ENCODE results near the gene C1orf87.

C1orf87 gene

GRCh38 chr1:60063561-60063960 is 10.0 kb downstream of the C1orf87 start:
- DNase-seq (ENCODE audit: low read depth in 2 of 3, low spot score in 2 of 3), result no peak

DNA sequence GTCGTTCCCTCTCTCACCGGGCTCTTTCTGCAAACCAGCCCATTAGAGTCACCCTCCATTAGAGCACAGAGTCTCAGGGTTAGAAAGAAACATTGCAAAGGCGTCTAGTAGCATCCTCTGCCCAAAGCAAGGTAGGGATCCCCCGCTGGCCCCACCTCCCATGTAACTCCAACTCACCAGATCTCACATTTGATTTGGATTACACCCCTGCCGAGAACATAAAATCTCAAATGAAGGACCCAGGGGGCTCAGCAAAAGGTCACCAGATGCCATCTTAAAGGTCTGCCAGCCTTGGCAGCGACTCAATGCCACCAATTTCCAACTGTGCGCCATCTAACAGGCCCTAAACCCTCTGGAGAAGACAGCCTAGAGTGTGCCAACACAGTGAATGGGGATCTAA is 14.1 kb downstream of the C1orf87 start:
- DNase-seq (ENCODE audit: low read depth in 2 of 3, low spot score in 2 of 3), result no peak

DNA sequence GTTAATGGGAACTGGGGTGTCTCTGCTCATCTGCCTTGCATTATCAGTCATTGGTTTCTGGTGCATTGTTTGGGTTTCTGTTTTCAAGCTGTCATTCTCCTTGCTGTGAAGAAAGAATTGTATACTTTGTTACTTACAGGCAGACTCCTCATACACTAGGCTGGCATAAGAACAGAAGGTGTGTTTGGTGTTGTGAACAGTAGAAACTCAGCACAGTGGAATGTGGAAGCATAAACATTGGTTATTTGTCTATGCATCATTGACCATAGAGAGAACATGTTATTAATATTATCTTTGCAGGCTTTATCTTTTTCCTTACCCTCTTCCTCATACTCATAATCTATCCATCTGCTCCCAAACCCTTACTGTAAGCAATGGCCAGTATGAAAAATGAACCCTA is 18.2 kb downstream of the C1orf87 start:
- DNase-seq (ENCODE audit: low read depth in 2 of 3, low spot score in 2 of 3), result no peak

- no peak for DNase-seq (ENCODE audit: low read depth in 2 of 3, low spot score in 2 of 3)
Measured at GRCh38 chr1:60054374-60054773, 19.2 kb downstream of the C1orf87 start.

DNA sequence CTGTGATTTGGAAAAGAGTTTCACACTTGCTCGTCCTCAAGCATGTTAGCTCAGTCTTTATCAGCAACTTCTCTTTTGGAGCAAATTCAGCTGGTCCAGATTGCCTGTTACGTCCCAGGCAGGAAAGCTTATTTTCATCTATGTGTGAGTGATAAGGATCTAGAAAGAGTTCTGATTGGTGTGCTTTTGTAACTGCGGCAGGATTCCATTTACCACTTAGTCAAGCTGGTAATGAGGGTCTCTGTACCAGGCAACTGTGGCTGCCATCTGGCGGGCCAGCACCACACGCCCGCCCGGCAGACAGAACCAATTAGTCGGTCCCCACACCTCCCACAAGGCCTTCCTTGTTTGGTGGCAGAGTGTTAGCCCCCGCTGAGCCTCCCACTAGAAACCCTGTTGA is 21.0 kb downstream of the C1orf87 start:
- DNase-seq (ENCODE audit: low read depth in 2 of 3, low spot score in 2 of 3), result no peak

DNA sequence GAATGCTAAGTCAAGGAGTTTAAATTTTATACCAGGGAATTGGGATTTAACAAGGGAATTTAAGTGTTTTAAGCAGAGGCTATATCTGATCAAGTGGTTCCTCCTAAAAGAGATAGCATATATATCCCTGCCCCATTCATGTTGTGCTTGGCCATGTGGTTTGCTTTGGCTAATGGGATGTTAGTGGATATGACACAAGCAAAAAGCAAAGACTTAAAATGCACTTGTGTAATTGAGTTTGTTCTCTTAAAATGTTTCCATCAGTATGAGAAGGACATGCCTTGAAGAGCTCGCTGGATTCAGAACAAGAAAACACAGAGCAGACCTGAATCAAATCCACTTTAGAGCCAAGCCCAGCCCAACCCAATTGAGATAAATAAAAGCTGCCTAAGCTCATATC is 22.4 kb downstream of the C1orf87 start:
- no peak for DNase-seq (ENCODE audit: low read depth in 2 of 3, low spot score in 2 of 3)

- no peak for DNase-seq (ENCODE audit: low read depth in 2 of 3, low spot score in 2 of 3)
Measured at GRCh38 chr1:60049188-60049587, 24.4 kb downstream of the C1orf87 start.

DNA sequence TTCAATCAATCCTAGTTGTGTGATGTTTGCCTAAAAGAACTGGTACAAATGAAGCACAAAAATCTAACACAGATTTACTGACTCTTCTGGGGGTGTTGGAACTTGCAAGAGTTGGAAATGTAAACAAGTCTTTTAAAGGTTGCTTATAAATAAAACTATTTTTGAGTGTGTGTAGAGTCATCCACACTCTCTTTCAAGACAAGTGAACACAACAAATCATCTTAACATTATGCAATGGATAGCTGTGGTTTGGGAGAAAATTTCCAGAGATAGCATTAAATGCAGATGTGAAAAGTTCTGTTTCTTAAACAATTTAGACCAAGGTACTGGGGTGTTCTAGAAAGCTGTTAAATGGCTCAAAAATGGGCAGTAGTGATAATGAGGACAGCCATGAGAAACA is 28.7 kb downstream of the C1orf87 start:
- no peak for DNase-seq (ENCODE audit: low read depth in 2 of 3, low spot score in 2 of 3)

DNA sequence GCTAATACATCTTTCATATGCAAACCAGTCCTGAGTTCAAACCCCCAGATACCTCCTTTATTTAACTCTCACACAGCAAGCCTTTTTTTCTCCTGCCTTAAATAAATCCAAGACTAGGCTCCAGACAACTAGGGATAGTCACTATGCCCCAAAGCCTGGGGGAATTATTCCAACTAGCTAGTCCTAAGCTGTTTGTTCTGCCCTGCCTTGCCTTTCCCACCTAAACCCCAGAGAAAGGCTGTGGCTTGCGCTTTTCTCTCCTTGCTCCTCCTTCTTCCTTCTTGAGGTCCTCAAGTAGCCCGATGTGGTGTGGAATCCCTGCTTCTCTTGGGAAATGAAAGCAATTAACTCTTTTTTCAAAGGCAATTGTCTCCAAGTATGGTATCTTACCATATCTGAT is 31.8 kb downstream of the C1orf87 start:
- DNase-seq (ENCODE audit: low read depth in 2 of 3, low spot score in 2 of 3), result no peak

DNA sequence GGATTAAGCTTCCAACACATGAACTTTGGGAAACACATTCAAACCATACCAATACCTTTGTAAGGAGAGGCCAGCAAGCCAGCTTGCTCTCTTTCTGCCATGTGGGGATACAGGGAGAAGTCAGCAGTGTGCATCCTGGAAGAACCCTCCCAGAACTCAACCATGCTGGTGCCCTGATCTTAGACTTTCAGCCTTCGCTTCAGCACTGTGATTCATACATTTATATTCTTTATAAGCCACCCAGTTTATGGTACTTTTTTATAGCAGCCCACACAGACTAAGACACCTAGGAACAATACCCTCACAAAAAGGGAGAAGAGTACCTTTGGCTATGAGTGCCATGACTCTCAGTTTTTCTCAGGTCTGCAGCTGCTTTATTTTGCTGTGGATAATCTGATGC is 35.9 kb downstream of the C1orf87 start:
- no peak for DNase-seq (ENCODE audit: low read depth in 2 of 3, low spot score in 2 of 3)

- no peak for DNase-seq (ENCODE audit: low read depth in 2 of 3, low spot score in 2 of 3)
Measured at GRCh38 chr1:60036856-60037460, 36.6 kb downstream of the C1orf87 start.

GRCh38 chr1:60035921-60036320 is 37.6 kb downstream of the C1orf87 start:
- no peak for DNase-seq (ENCODE audit: low read depth in 2 of 3, low spot score in 2 of 3)

DNA sequence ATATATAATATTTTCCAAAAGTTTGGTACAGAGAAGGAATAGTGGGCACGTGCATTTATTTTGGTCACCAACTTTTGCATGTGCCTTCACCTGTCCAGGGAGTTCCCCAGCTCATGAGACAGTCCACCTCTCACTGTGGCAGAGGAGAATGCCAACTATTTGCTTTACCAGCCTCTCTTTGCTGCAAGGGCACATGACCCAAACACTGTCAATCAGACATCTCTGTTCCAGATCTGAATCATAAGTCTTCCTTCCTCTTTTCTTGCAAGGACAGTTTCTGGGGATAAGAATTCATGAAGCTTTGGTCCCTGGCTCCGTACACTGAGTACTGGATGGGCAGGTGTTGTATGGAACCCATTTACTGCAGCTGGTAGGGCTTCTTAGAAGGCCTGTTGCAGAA is 38.6 kb downstream of the C1orf87 start:
- no peak for DNase-seq (ENCODE audit: low read depth in 2 of 3, low spot score in 2 of 3)

DNA sequence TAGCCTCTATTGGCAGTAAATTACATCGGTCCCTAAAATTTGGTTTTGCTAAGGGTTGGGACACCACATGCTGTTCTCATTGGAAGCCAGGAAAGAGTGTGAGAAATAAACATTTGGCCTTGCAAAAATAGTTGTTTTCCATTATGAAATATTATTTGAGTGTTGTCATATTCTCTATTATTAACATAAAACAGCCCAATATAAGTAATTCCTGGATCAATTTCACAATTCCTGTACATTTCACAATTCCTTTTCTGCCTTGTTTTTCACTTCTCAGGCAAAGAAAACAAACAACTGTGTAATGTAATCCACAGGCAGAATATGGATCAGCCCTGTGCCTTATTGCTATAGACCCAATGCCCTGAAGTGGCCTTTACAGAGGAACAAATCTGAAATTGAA is 40.5 kb downstream of the C1orf87 start:
- DNase-seq (ENCODE audit: low read depth in 2 of 3, low spot score in 2 of 3), result no peak

GRCh38 chr1:60031146-60031545 is 42.4 kb downstream of the C1orf87 start:
- DNase-seq (ENCODE audit: low read depth in 2 of 3, low spot score in 2 of 3), result no peak

GRCh38 chr1:60025552-60025951 is 48.0 kb downstream of the C1orf87 start:
- DNase-seq (ENCODE audit: low read depth in 2 of 3, low spot score in 2 of 3), result no peak

DNA sequence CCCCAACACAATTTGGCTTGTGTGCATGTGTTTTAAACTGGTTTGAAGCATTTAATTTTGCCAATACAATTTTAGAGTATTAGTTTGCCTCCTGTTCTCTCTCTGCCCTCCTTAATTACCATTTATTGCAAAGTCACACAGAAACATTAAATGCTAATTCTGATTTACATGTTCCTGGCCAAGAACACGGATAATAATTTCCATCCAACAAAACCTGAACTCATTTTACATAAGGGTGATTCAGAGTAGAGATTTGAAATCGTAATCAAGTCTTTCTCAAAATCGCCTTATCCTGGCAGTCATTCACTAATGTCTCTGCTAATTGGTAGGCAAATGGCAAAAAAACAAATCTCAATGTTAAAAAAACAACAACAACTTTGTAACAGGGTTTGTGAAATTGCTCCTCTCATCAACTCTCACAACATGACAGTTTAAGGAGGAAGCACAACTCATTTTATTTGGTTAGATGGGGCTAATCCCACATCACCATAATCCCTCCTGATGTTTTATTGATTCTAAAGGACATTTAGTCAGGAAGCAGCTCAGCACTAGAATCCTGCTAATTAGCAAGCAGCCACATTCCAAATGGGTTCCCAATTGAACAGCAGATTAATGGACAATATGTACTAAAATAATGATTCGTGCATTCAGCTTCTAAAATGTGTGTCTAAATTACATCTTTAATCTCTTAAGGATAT is 55.9 kb downstream of the C1orf87 start:
- no peak for DNase-seq (ENCODE audit: low read depth in 2 of 3, low spot score in 2 of 3)

- no peak for DNase-seq (ENCODE audit: low read depth in 2 of 3, low spot score in 2 of 3)
Measured at GRCh38 chr1:60010690-60011089, 62.9 kb downstream of the C1orf87 start.

DNA sequence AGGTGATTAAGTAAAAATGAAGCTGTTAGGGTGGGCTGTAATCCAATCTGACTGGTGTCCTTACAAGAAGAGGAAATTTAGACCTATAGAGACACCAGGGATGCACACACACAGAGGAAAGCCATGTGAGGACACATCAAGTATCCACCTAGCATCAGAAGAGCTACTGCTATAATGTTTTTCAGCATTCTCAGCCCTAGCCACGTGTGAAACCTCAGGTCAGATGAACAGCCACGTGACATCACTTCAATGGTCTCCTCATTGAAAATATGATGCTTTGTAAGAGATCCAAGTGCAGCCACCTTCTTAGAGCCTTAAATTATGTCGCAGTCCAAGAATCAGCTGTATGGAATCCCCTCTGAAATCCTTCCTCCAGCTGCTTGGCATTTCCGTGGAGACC is 65.1 kb downstream of the C1orf87 start:
- no peak for DNase-seq (ENCODE audit: low read depth in 2 of 3, low spot score in 2 of 3)

GRCh38 chr1:60000625-60001024 is 72.9 kb downstream of the C1orf87 start:
- DNase-seq (ENCODE audit: low read depth in 2 of 3, low spot score in 2 of 3), result no peak

DNA sequence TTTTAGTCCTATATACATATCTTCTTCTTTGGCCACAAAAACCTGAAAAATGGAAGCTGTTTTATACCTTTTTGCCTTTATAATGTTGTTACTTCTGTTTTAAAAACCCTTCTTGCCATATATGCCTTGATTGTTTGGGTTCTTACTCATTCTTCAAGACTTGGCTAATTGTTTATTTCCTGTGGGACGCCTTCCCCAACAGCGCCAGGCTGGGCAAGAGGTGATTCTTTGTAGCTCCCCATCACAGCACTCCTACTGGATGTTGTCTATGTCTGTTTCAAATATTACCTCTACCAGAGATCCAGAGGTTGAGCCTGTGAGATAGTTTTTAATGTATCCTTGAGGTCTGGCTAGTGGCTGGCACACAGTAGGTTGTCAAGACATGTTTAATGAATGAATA is 73.8 kb downstream of the C1orf87 start:
- DNase-seq (ENCODE audit: low read depth in 2 of 3, low spot score in 2 of 3), result no peak

DNA sequence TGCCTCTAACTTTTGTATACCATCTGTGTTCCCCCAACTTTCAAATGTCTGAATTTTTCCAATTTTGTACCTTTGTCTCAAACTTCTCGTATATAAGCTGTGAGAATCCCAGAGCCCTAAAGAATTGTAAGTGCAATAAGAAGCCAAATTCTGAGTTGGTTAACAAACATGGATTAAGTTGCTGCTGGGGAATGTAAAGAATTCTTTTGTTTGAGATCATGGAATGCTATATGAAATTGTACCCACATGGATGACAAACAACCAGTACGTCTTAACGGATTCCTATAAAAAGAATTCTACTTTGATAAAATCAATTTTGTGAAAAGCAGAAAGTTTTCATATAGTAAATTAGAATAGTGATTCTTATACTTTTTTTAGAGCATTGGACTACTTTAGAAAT is 74.6 kb downstream of the C1orf87 start:
- DNase-seq (ENCODE audit: low read depth in 2 of 3, low spot score in 2 of 3), result no peak

- no peak for DNase-seq (ENCODE audit: low read depth in 2 of 3, low spot score in 2 of 3)
Measured at GRCh38 chr1:59997479-59998115, 76.0 kb downstream of the C1orf87 start.
